Umbilical cord (tissue), 2 donors: Measurements from ENCODE around the gene RFX4. TPM values are rescaled to one million over a fixed set of nuclear protein-coding genes. Genes with fewer than 3 reads are reported as not detected.

Experiments
- DNase-seq: peaks from one replicate; pipeline ENCODE4 v3.0.0-alpha.2; 2015; ENCODE audit warnings: low spot score
- total RNA-seq: library from RNA; depleted of rRNA; stranded (reverse); fragments of >200 nt; gene quantifications from one replicate; pipeline ENCODE4 v1.2.3, GENCODE V29; 2014; ENCODE audit warnings: low replicate concordance; ENCODE audit not compliant: insufficient read depth

RFX4 gene
- total RNA-seq, 1 donor from 2014 or later, result 2.2 TPM

DNA sequence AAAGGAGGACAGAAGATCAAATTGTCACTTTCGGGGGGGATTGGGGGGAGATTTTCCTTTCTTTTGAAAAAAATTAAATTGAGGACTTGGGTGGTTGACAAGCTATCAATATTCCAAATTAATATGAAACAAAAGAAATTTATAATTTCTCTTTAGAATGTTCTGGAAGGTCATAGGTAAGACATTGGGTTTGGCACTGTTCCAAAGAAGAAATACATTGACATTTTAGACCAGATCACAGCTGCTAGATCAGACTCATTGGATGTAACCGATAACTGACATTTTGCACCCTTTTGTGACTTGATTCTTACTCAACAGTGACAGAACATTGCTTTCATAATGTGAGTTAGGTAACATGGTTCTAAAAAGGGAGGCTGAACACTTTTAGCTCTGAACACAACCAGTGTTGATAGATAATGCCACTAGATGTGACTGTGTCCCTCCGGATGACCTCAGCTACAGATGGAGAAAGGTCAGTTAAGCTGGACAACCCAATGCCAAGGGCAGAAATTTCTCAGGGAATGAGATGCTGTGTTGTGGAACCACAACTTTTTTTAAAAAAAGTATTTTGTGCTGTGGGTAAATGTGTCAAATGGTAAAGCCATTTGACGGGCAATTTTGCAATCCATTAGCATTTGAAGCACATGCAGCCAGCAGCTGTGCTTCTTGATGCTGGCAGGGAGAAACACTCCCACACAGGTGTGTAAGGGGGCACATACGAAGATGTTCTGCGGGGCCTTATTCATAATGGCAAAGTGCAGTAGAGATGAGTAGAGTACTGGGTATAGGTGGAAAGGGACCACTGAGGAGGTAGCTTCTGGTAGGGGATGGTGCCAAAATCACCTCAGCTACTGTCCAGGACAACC lies 62.9 kb downstream of the RFX4 start:
- no peak for DNase-seq

DNA sequence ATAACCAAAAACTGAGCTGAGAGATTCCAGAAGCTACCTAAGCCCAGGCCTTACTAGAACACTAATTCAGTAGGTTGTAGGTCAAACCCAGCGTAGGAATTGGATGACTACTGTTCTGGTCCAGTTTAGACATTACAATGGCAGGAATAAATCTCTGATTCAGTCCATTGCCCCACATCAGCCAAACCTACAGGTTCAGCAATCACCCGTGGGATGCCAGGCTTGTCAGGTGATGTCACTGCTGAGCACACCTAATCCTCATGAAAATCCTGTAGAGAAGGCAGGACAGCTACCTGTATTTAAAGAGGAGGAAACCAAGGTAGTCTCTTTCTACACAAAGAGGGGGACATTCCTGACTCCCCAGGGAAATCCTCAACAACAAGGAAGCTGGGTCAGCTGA lies 63.7 kb downstream of the RFX4 start:
- DNase-seq, result no peak

DNA sequence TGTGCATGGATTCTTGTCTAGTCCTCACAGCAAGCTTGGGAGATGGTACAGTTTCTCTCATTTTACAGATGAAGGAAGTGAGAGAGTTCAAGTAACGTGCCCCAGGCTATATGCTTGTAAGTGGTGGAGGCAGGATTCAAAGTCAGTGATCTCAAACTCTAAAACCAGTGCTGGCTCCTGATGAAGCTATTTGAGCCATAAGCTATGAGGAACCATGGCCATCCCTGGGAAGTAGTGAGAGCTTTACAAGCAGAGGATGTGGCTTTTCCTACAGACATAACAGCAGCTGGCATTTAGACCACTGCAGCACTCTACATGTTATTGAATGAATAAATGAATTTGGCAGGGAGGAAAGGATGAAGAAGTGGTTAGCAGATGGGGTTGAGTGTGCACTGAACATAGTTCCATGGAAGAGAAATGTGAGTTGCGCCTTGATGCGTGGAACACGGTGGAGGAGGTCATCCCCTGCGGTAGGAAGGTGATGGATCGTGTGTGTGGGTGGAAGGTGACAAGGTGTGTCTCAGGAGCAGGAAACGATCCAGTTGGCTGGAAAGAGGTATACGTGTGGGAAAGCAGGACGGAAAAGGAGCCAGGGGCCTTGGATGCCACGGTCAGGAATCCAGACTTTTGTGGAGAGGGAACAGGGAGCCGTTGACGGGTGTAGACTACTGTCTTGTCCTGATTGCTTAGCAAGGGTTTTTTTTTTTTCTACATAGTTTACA lies 65.2 kb downstream of the RFX4 start:
- DNase-seq, result no peak

DNA sequence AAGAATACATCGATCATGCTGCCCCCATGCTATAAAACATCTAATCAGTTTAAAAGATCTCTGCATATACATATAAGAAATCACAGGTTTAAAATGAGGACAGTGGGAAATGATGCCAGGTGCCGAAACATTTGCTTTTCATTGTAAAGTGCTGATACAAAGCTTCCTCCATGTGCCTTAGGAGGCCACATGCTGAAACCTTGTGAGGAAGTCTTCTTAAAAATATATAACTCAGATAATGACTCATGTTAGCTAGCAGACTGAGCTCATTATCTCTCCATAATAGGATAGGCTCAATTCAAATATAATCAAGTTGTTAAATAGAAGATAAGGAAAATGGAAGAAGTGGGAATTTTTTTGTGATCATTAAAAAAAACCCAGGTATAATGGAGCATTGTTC lies 65.9 kb downstream of the RFX4 start:
- DNase-seq, result no peak

DNA sequence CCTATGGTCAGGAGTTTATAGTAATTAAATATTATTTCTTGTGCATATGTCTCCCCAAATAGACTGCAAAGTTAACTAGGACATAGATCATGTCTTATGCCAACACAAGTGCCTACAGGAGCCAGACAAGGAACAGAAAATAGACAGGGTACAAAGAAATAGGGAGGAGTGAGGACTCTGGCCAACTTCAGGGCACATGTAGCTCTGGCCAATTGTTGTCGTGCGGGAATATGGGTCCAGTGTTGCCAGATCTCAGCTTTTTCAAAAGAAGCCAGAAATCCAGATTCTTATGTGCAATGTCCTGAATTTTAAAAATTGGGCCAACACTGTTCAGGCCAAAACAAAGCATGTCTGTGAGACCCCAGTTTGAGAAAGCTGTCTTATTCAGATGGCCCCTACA lies 68.7 kb downstream of the RFX4 start:
- no peak for DNase-seq

DNA sequence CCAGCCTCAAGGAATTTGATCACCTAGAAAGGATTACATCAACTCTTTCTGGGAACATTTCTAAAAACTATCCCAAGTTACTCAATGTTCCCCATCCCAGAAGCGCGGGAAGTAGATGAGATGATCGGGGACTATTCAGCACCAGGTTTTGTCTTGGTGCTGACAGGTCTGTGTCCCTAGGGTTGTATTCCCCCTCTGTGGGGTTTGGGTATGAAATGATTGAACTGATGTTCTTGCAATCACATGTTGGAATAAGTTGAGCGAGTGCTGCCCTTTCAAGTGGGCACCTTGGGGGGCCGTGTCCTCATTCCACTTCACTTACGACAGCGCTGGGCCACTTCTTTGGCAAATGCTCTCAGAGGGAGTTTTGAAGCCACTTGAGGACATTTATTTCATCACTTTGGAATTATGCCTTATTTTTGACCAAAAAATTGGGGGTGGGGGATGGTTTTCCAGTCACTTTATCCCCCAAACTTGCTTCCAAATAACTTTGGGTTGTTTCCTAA lies 69.8 kb downstream of the RFX4 start:
- no peak for DNase-seq

DNA sequence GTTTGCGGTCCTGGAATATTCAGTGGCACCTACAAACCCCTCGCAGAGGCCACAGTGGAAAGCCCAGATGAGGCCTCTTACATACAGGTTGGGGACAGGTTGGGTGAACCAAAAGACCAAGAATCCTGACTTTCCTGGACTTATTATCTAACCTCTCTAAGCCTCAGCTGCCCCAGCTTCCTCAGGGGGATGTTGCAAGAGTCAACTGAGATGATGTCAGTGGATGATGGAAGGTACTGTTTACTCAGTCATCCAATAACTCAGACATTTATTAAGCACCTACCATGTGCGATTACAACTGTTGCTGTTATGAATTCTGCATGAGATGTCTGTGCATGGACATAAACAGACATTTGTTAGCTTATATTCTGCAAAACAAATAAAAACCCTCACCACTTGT lies 72.8 kb downstream of the RFX4 start:
- no peak for DNase-seq

DNA sequence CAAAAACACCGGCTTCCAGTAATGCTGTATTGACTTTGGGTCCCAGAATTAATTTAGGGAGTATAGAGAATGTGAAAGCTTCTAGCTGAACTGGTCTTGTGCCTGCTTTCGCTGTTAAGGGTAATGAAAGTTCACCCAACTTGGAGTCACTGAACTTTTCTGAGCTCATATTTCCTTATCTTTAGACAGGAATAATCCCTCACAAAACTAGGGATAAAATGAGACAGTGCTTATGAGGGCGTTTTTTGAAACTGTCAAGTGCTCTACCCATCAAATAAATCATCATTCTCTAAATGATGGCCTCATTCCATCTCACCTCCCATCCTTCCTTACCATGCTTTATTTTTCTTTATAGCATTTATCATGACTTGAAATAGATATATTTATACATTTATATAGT lies 74.7 kb downstream of the RFX4 start:
- peak; percentile 63 for DNase-seq

DNA sequence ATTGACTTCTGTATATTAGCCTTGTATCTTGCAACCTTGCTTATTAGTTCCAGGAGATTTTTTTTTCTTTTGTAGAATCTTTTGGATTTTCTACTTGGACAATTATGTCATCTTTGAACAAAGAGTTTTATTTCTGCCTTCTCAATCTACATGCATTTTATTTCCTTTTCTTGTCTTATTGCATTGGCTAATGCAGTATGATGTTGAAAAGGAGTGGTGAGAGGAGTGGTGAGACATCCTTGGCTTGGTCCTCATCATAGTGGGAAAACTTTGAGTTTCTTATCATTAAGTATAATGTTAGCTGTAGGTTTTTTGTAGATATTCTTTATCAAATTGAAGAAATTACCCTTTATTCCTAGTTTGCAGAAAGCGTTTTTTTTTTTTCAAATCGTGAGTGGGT lies 80.6 kb downstream of the RFX4 start:
- no peak for DNase-seq

DNA sequence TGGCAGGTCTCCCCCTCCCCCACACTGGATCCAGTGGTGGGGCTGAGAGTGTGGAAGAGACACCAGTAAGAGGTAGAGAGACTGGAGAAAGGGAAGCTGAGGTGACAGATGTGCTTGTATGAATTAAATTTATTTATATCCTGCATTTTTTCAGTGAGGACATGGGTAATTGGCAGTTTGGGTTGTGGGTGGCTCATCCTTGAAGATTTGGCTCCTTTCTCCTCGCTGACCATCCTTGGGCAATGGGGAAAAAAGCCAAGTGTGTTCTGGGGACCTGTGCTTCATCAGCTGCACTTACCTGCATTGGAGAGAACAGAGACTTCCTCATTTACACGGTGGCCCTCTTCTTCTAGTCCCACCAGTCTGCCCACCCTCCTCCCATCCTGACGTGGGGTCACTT lies 86.4 kb downstream of the RFX4 start:
- DNase-seq, result no peak

DNA sequence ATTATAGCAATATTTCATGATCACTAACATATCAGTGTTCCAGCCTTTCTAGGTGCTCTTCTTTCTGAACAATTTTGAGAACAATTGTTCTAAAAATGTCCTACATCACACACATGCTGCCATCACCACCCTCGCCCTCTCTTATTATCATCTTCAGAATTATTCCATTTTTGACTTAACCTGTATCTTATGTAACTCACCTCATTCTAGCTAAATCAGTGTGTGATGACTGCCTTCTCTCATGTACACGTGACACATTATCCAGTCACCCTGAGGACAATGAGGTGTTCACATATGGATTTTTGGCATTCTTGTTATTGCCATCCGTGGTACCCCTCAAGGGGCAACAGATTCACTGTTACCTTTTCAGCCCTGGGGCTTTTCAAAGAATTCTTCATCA lies 87.3 kb downstream of the RFX4 start:
- DNase-seq, result no peak

DNA sequence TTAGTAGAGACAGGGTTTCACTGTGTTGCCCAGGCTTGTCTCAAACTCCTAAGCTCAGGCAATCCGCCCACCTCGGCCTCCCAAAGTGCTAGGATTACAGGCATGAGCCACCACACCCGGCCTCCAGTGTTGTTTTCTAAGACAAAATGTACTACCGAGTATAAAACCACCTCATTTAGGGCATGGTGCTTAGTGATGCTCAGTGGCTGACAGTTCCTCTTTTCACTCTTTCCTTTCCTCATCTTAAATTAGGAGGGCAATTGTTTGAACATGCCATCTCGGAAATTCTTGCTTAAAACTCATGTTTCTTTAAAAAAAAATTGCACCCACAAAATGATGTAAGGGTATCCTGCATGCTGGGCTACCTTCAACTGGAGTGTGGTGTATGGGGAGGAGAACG lies 89.0 kb downstream of the RFX4 start:
- no peak for DNase-seq

DNA sequence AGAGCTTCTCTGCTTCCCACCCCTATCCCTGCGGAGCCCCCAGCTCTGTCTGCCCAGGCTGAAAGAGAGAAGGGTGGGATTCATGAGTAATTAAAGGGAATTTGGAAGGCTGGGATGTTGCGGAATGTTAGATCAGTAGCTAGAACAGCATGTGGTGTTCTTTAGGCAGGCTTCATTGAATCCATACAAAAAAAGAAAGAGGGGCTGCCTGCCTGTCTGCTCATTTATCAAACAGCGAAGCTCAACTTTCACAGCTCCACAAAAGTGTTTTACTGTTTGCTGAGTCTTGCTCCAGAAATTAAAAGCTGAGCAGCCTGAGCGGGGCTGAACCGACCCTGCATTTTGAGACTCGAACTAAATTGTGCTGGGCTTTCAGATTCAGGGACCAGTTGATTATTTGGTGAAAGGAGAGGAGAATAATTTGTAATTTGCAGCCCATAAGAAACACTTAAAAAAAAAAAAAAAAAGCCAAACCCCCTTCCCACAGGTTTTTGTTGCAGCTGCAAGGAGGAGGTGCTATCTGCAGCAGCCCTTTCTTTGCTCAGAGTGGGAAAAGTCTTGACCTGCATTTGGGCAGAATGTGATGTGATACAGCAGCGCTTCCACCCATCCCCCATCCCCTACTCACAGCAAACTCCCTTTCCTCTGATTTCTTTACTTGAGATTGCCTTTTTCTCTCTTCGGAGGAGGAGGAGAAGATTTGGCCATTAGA lies 89.7 kb downstream of the RFX4 start:
- DNase-seq, result no peak

DNA sequence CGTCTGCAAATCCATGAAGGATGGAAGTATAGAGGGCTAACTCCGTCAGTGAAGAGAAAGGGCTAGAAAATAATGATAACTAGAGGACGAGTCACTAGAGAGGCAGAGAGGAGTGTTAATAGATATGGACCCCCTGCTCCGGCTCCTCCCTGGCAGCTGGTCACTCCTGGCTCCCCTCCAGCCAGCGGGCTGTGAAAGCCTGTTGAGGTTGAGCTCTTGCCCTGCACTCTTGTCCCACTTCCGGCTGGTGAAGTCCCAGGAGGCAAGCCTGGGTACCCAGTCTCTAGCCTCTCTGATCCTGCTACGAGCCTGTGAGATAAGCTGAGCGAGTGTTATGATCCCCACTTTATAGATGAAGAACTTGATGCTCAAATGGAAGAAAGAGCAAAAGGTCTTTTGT lies 90.3 kb downstream of the RFX4 start:
- DNase-seq, result no peak

DNA sequence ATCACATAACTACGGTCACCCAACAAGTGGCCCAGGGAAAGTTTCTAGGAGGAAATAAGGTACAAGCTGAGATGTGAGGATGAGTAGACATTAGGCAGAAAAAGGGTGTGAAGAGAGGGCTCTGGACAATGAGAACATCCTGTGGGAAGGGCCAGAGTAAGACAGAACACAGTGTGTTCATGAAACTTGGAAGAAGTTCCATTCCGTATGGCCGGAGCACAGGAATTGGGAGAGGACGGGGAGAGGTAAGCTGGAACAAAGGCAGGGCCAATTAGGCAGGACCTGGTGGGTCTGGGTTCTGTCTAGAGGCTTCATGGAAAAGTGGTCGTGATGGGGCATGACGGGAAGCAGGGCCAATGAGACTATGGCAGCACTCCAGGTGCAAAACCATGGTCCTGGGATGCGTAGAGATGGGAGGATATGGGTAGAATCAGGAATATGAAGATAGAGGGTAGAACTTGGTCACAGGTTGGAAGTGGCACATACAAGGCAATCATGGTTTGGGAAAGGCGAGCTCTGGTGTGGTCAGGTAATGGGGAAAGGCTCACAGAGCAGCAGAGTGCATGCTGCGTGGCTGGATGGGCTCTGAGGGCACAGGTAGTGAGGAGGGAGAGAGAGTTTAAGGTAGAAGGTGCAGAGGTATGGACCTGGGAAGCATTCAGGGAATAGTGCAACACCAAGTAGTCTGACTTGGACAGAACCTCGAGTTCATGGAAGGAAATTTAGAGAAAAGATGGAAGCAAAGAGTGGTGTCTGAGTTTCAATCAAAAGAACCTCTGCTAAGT lies 93.0 kb downstream of the RFX4 start:
- no peak for DNase-seq

DNA sequence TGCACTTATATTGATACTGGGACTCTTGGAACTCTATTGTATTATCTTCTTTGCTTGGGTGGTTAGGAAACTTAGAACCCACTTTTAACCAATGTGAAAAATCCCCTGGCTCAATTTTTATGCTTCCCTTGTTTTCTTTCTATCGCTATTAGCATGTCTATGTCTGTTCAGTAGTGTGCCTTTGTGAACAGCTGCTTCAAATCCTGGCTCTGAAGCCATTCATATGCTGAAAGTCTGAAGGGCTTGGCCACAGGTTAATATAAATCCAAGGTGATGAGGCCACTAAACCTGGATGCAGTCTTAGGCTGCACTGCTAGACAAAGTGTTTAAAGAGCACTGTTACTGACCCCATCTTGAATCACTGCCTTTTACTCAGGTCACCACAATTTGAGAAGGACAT lies 96.8 kb downstream of the RFX4 start:
- no peak for DNase-seq

DNA sequence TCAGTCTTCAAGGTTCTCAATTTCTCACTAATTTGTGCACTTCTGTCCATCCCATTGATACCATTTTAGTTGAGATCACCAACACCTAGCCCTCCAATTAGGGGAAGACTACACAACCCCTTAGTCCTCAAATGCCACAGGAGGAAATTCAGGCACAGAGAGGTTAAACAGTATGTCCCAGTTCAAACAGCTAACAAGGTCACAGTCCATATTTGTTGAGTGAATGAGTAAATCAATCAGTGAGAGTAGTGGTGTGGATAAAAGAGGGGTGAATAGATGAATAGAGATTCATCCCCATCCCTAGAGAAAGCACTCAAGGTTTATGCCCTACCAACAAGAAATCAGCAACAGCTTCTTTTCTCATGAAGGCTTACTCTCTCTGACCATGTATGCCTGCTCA lies 97.5 kb downstream of the RFX4 start:
- DNase-seq, result no peak

DNA sequence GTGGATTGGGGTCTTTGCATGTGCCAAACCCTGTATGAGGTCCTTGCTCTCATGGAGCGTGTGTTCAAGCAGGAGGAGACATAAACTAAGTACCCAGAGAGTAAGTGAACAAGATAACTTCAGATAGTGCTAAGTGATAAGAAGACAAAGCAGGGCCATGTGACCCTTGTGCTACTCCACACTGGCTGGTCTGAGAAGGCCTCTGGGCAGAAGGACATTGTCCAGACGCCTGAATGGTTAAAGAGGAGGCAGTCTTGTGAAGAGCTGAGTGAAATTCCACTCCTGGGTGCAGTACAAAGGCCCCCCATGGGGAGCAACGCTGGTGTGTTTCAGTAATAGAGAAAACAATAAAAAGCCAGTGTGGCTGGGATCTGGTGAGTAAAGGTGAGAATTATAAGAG lies 98.4 kb downstream of the RFX4 start:
- DNase-seq, result no peak

DNA sequence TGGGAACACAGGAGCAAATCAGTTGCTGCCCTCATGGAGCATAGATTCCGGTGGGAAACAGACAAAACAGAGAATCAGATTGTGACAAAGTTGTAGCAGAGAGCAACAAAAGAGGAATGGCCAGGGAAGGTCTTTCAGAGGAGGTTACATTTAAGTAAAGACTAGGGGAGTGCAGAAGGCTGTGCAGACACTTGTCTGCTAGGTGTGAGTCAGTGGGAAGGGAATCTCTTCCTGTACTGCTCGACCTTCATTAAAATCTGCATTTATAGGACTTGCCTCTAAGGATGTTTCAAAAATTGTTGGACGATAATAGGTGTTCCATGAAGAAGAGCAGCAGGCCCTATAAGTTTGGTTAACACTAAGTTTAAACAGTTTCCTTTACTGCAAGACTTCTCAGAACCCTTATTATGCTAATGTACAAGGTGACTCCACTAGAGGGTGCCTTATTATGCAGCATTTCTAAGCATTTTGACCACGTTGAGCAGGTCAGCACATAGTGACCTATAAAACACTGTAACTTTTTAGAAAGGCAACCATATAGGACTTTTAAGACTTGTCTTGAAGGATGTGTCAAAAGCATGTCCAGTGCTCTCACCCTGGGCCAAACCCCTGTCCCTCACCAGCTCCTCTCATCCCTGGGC lies 99.9 kb downstream of the RFX4 start:
- DNase-seq, result peak; percentile 7

DNA sequence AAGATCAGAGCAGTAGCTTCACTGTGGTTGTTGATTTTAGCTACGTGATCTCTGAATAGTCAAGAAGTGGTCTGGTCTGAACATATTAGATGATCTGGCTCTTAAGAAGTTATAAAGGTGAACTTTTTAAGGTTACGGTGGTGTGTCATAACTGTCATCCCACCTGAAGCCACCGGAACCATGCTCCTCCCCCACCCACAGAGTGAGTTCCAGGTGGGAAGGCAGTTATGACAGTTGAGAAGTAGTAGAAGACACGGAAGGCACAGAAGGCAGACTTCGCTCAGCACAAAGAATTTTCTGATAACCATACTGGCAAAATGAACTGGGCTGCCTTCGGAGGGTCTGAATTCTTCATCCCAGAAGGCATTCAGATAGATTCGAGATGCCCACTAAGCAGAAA lies 101.7 kb downstream of the RFX4 start:
- DNase-seq, result no peak

DNA sequence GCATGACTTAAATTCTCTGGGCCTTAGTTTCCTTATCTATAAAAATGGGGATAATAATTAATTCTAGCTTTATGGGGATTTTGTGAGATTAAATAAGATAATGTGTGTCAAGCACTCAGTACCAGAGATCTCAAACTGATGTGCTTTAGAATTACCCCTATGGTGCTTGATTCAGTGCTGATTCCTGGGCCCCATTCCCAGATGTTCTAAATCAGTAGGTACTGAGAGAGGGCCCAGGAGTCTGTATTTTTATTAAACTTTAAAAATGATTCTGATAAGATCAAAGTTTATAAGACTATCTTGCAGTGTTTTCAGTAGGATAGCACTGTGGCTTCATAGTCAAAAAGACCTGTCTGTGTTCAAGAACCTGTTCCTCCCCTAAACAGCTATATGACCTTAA lies 102.6 kb downstream of the RFX4 start:
- no peak for DNase-seq
